Skeletal muscle tissue (tissue), 4 donors: Measurements from ENCODE around the gene CNTNAP4. TPM values are rescaled to one million over a fixed set of nuclear protein-coding genes. Genes with fewer than 3 reads are reported as not detected.

ENCODE experiments used
- H3K27ac ChIP-seq: one replicate; pipeline ENCODE4 v1.7.0; 2013; ENCODE audit warnings: mild to moderate bottlenecking, low read depth, low read length, inconsistent platforms
- H3K27me3 ChIP-seq, 3 donors: one replicate each; pipeline ENCODE4 v1.7.0; 2013; ENCODE audit warnings: low read length in 3 of 3; ENCODE audit not compliant: control insufficient read depth in 3 of 3, insufficient read depth in 3 of 3
- H3K36me3 ChIP-seq, 3 donors: one replicate each; pipeline ENCODE4 v1.7.0; 2013; ENCODE audit warnings: low read length in 3 of 3; ENCODE audit not compliant: control insufficient read depth in 3 of 3, insufficient read depth in 3 of 3
- H3K4me1 ChIP-seq, 3 donors: one replicate each; pipeline ENCODE4 v1.7.0; 2013; ENCODE audit warnings: low read length in 3 of 3, mild to moderate bottlenecking in 3 of 3; ENCODE audit not compliant: control insufficient read depth in 3 of 3, insufficient read depth in 3 of 3
- H3K4me3 ChIP-seq, 3 donors: one replicate each; pipeline ENCODE4 v1.7.0; 2013; ENCODE audit warnings: low read length in 3 of 3
- H3K9ac ChIP-seq, 3 donors: one replicate each; pipeline ENCODE4 v1.7.0; 2013; ENCODE audit warnings: low read length in 3 of 3, mild to moderate bottlenecking in 3 of 3, moderate library complexity in 2 of 3, low read depth in 1 of 3
- H3K9me3 ChIP-seq, 3 donors: one replicate each; pipeline ENCODE4 v1.7.0; 2013; ENCODE audit warnings: low read length in 3 of 3; ENCODE audit not compliant: control insufficient read depth in 3 of 3
- total RNA-seq: library from RNA; depleted of rRNA; stranded (reverse); fragments of >200 nt; gene quantifications from one replicate; pipeline ENCODE4 v1.2.3, GENCODE V29; 2014
- donor health status: Osteomylitis.

The CNTNAP4 gene
- total RNA-seq, 1 donor from 2014 or later = 15.1 TPM

DNA sequence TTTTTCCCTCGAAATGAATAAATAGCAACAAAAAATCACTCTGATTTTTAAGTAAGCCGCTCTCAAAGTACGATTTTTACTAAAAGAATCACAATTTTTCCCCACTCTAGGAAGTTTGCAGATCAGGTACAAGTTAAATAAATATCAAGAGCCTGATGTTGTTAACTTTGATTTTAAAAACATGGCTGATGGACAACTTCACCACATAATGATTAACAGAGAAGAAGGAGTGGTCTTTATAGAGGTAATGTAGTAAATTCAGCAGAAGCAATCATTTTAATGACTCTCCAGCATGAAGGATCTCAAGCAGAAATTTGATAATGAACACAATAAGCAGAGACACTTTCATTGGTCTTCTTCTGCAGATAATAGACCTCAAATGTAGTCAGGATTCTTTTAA lies 262.4 kb downstream of the CNTNAP4 start:
- Histone ChIP-seq H3K9me3 (no peaks in the 10 kb centered on the region), H3K4me1 (no peaks in the 10 kb centered on the region), H3K36me3 (no peaks in the 10 kb centered on the region), H3K4me3 (no peak overlapping the region), H3K27ac (no peak overlapping the region), H3K27me3 (no peaks in the 10 kb centered on the region), H3K9ac (no peak overlapping the region)

DNA sequence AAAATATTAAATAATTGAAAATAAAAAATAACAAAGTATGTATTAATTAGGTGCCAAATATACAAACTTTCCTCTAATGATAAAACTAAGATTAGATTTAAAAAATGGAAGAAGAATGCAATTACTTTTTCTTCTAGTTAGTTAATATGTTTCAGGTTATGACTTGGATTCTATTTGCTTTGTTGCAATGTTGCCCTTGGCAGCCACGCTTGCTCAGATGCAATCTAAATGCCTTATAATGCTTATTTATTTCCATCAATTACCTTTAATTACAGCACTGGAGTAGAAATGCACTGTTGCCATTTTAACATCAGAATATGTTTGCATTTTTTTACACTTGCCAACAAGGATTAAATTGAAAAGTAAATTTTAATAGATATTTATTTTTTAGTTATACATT lies 263.9 kb downstream of the CNTNAP4 start:
- Histone ChIP-seq H3K4me1 (no peaks in the 10 kb centered on the region), H3K4me3 (no peak overlapping the region), H3K9ac (no peak overlapping the region), H3K9me3 (no peaks in the 10 kb centered on the region), H3K36me3 (no peaks in the 10 kb centered on the region), H3K27me3 (no peaks in the 10 kb centered on the region), H3K27ac (no peak overlapping the region)

DNA sequence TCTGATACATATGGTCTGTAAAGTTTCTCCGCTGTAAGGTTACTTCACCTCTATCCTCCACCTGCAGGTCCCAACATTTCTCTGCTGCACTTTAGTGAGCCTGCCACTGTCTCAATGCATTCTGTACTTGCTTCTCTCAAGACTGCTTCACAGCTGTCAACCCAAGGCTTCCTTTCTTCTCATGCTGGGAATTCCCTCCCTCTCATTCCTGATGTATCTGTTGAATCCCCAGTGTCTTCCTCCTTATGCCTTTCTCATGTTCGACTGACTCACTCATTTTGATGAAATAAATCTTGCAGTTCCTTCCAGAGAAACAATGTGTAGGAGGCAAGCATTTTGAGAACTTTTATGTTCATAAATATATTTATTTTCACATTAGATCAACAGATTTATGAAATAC lies 288.3 kb downstream of the CNTNAP4 start:
- H3K27me3 ChIP-seq = no peaks in the 10 kb centered on the region
- H3K4me3 ChIP-seq = no peak overlapping the region
- H3K4me1 ChIP-seq = no peaks in the 10 kb centered on the region
- no peak overlapping the region for H3K9ac ChIP-seq
- no peak overlapping the region for H3K27ac ChIP-seq
- H3K9me3 ChIP-seq = no peaks in the 10 kb centered on the region
- H3K36me3 ChIP-seq = no peaks in the 10 kb centered on the region

DNA sequence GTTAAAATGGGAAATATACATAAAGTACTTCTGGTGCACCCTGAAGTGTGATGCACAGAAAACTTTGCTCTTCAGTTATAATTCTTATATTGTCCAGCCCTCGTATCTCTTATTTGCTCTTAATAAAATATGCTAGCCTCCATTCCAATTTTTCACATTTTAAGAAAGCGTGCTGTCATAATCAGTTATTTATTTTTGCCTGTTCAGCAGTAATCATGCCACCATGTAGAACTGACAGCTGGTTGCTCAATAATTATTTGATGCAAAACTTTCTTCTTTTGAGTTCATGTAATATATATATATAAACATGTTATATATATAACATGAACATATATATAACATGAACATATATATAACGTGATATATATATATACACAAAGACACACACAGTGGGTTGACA lies 294.6 kb downstream of the CNTNAP4 start:
- Histone ChIP-seq H3K4me3 (no peak overlapping the region), H3K9ac (no peak overlapping the region), H3K9me3 (no peaks in the 10 kb centered on the region), H3K27ac (no peak overlapping the region), H3K36me3 (no peaks in the 10 kb centered on the region), H3K27me3 (no peaks in the 10 kb centered on the region), H3K4me1 (no peaks in the 10 kb centered on the region)

DNA sequence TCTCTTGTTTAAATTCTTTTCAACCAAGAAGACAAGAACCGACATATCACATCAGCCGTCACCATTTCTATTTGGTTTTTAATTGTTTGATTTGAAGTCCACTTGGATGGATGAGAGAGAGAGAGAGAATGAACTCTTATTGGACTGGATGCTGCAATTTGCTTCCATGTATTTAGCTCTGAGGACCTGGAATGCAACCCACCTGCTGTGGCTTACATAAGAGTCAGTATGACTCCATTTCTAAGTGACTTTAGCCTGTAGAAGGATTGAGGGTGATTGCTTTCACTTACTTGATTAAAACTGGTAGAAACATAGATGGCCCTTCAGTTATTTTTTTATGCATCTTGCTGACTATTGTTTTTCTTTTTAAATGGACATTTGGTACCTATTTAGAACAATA lies 296.1 kb downstream of the CNTNAP4 start:
- Histone ChIP-seq H3K4me1 (no peaks in the 10 kb centered on the region), H3K4me3 (no peak overlapping the region), H3K9ac (no peak overlapping the region), H3K27me3 (no peaks in the 10 kb centered on the region), H3K36me3 (no peaks in the 10 kb centered on the region), H3K9me3 (no peaks in the 10 kb centered on the region), H3K27ac (no peak overlapping the region)

DNA sequence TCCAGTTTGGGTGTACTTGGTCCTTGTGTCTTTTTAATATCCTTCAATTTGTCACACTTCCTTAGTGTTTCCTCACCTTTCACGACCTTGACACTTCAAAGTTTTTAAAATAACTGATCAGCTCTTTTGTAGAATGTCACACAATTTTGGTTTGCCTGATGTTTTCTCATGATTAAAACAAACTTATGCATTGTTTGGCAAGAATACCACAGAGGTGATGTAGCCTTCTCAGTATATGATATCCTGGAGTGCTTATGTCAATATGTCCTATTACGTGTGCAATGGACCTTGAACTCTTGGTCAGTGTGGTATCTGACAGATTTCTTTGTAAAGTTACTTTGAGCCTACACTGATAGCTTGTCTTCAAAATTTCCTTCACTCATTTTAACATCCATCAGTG lies 297.4 kb downstream of the CNTNAP4 start:
- Histone ChIP-seq H3K27me3 (no peaks in the 10 kb centered on the region), H3K4me3 (no peak overlapping the region), H3K9ac (no peak overlapping the region), H3K27ac (no peak overlapping the region), H3K4me1 (no peaks in the 10 kb centered on the region), H3K36me3 (no peaks in the 10 kb centered on the region), H3K9me3 (no peaks in the 10 kb centered on the region)

DNA sequence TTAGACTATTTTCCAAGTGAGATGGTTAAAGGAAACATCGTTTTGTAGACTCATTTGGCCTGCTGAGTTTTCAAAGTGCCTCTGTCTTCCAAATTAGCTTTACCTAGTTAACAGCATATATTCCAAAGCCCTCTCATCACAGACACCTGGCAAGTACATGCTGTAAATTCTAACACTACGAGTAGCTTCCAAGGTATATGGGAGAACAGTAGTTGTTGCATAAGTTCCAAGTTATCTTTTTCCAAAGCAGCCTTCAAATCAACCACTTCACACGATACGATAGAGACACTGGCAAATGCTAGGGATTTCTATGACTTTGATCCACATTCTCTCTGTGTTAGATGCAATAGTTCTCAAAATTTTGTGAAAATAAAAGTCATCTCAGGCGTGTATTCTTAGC lies 299.3 kb downstream of the CNTNAP4 start:
- Histone ChIP-seq H3K9me3 (no peaks in the 10 kb centered on the region), H3K4me3 (no peak overlapping the region), H3K36me3 (no peaks in the 10 kb centered on the region), H3K27me3 (no peaks in the 10 kb centered on the region), H3K4me1 (no peaks in the 10 kb centered on the region), H3K9ac (no peak overlapping the region), H3K27ac (no peak overlapping the region)

DNA sequence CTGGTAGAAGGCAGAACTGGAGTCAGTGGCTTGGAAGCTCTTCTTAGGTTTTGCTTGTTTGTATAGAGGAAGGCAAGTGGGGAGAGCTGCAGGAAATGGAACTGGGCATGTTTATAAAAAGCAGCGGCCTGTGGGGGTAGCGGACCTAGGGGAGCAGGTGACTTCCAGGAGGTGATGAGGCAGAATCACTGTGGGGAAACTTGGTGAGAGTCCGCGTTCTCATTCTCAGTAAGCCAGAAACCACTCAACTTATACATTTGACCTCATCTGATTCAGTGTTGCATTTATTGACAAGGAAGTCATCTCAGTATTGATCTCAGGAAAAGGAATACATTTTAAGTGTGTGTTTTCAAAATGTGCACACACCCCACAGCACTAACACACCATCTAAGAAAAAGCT lies 299.8 kb downstream of the CNTNAP4 start:
- Histone ChIP-seq H3K4me3 (no peak overlapping the region), H3K27ac (no peak overlapping the region), H3K36me3 (no peaks in the 10 kb centered on the region), H3K9me3 (no peaks in the 10 kb centered on the region), H3K27me3 (no peaks in the 10 kb centered on the region), H3K4me1 (no peaks in the 10 kb centered on the region), H3K9ac (no peak overlapping the region)

DNA sequence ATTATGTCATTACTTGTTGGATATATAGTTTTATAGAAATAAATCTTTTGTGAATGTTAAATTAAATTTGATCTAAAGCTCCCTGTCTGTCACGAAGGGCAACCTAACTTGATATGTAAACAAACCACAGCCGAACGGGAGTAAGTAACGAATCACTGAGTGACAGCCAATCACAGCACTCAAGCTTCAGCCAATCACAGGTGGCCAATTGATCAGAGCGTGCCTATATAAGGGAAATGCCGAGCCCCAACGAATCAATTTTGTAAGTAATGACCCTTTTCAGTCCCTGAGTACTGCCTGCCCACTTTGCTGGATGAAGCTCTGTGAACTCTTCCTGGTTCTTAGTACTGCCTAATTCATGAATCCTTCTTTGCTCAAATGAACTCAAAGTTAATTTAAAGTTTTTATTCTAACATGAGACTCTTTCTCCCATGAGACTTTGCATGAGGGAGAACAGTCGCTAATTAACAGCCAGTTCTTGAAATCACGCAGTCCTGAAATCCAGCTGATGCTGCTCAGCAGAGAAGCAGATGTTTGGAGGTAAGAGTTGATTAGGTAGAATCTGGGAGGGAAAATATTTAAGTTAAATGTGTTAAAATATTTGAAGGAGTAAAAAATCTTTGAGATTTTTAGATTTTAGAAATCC lies 302.2 kb downstream of the CNTNAP4 start:
- Histone ChIP-seq H3K4me3 (no peak overlapping the region), H3K9ac (no peak overlapping the region), H3K36me3 (no peaks in the 10 kb centered on the region), H3K9me3 (no peaks in the 10 kb centered on the region), H3K27ac (no peak overlapping the region), H3K27me3 (no peaks in the 10 kb centered on the region), H3K4me1 (no peaks in the 10 kb centered on the region)

DNA sequence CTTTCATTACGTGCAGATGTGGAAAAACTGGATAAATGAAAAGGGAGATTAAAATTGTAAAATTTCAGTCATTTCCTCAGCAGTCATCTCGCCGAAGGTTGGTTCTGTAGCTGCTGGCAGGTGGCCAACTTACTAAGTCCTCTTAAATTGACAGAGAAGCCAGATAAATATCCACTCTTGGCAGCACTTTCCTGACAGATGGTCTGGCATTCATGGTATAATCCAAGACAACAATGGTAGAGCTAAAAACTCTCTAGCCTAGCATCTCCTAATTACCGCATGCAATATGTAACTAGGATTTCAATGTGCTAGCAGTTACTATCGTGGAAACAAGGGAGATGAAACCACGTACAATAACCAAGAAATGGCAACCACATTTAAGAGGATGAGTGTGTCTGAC lies 306.3 kb downstream of the CNTNAP4 start:
- Histone ChIP-seq H3K4me3 (no peak overlapping the region), H3K27me3 (no peaks in the 10 kb centered on the region), H3K9ac (no peak overlapping the region), H3K36me3 (no peaks in the 10 kb centered on the region), H3K4me1 (no peaks in the 10 kb centered on the region), H3K27ac (no peak overlapping the region), H3K9me3 (no peaks in the 10 kb centered on the region)

DNA sequence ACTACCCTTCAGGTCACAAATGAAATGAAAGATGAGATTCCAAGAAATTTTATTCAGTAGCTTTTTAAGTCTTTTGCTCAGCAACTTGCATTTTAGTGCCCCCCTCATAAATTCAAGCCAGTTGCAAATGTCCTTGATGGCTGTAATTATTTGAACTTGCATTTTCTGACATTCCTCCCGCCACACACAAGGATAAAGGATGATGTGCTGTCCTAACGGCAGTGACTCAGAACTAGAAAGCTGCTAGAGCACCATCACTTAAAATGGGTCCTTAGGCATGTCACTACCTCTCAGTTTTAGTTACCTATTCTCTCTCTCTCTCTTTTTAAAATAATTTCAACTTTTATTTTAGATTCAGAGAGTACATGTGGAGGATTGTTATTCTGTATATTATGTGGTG lies 306.7 kb downstream of the CNTNAP4 start:
- Histone ChIP-seq H3K9me3 (no peaks in the 10 kb centered on the region), H3K4me1 (no peaks in the 10 kb centered on the region), H3K36me3 (no peaks in the 10 kb centered on the region), H3K4me3 (no peak overlapping the region), H3K9ac (no peak overlapping the region), H3K27ac (no peak overlapping the region), H3K27me3 (no peaks in the 10 kb centered on the region)
